ENCODE measurements around the gene EFHD1.

EFHD1 gene

DNA sequence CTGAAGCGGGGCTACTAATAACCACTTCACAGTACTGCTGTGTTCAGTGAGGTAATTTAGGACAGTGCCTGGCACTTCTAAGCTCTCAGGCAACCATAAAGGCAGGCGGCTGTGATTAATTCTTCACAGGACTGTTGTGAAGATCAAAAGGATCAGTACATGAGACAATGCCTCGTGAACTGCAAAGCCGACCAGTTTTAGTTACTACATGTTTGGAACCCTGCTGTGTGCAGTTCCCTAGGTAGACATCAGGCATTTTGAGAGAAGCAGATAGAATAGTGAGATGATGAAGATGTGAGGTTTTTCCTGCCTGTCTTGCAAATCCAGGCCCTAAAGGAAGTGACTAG, 19.1 kb downstream of the EFHD1 start:
- H3K4me3 ChIP-seq (ENCODE audit: low read depth, low read length), result no peak overlapping the region
- no peak for TF ChIP-seq CTCF (IDR thresholded peaks at IDR 0.05; ENCODE audit: low read depth, low read length)

DNA sequence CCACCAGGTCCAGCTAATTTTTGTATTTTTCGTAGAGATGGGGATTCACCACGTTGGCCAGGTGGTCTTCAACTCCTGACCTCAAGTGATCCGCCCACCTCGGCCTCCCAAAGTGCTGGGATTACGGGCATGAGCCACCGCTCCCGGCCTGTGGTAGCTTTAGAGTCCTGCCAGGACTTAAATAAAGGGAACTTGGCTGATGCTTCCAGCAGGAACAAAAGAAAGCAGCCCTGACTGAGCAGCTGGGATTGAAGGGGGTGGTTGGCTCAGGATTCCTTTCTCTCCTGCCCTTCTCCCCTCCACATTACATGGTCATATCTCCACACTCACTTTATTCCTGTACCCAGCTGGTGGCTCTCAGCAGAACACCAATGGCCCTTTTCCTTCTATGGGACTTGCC, 20.0 kb downstream of the EFHD1 start:
- no peak for TF ChIP-seq CTCF (IDR thresholded peaks at IDR 0.05; ENCODE audit: low read depth, low read length)
- H3K4me3 ChIP-seq (ENCODE audit: low read depth, low read length), result no peak overlapping the region

- H3K4me3 ChIP-seq (ENCODE audit: low read depth, low read length), result no peak overlapping the region
- no peak for TF ChIP-seq CTCF (IDR thresholded peaks at IDR 0.05; ENCODE audit: low read depth, low read length)
These were observed 22.0 kb downstream of the EFHD1 start for GRCh38 chr2:232655392-232655791.

- no peak for TF ChIP-seq CTCF (IDR thresholded peaks at IDR 0.05; ENCODE audit: low read depth, low read length)
- no peak overlapping the region for H3K4me3 ChIP-seq (ENCODE audit: low read depth, low read length)
These were observed 24.9 kb downstream of the EFHD1 start for GRCh38 chr2:232658217-232658785.

DNA sequence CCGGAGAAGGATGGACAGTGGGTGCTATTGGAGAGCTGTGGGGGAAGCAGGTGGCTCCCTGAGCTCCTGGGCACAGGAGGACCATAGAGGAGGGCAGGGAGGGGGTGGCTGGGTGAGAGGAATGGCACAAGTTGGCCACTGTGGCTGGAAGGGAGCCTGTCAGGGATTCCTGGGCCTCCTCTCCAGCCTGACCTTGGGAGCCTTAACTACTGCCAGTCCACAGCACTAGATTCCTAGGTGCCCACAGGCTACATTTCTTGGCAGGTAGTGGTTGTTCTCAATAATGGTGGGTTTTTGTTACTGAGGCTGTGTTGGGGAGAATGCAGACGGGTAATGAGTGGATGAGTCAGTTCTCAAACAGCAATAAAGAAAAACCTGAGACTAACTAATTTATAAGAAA, 26.0 kb downstream of the EFHD1 start:
- no peak for TF ChIP-seq CTCF (IDR thresholded peaks at IDR 0.05; ENCODE audit: low read depth, low read length)
- H3K4me3 ChIP-seq (ENCODE audit: low read depth, low read length), result no peak overlapping the region

- TF ChIP-seq CTCF (IDR thresholded peaks at IDR 0.05; ENCODE audit: low read depth, low read length), result no peak
- H3K4me3 ChIP-seq (ENCODE audit: low read depth, low read length), result no peak overlapping the region
These were observed 29.3 kb downstream of the EFHD1 start for GRCh38 chr2:232662486-232663260.

DNA sequence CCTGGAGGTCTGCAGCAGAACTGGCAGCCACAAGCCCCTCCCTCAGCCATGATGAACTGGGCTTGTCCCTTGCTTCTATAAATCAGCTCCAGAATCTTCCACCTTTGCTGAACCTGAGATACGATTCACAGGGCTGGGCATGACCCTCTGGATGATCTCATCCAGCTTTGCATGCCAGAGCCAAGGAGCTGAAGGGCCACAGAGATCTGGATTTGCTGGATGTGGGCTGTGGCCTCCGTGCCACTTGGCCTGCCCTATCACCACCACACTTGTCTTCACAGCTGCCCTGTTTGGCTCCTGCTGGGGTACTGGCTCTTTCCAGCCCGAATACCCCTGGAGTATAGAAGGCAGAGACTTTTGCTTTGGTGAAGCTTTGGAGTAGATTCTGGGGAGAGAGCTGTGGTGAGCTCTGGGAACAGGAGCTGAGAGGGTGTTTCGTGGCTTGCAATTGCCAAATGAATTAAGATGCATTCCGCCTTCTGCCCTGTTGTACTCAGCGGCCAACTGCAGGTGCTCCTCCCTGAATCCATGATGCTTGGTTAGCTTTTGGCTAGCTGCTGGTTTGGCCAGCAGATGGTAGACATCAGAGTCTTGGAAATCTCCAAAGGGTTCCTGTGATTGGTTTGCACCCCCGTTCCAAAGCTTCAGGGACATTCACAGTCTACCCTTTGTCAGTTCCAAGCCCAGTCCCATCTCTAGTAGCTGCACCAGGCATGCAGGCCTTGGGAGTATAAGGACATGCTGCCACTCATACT, 32.8 kb downstream of the EFHD1 start:
- H3K4me3 ChIP-seq (ENCODE audit: low read depth, low read length), result no peak overlapping the region
- TF ChIP-seq CTCF (IDR thresholded peaks at IDR 0.05; ENCODE audit: low read depth, low read length), result no peak
